GM18909 (cell line): Measurements from ENCODE around the gene KCNJ11.

ENCODE experiments used
- ATAC-seq: cut with Tn5 transposase; IDR thresholded peaks from one replicate; pipeline ENCODE4 v1.9.1; 2021; ENCODE audit warnings: mild to moderate bottlenecking; ENCODE audit not compliant: unreplicated experiment, poor library complexity

KCNJ11 gene

DNA sequence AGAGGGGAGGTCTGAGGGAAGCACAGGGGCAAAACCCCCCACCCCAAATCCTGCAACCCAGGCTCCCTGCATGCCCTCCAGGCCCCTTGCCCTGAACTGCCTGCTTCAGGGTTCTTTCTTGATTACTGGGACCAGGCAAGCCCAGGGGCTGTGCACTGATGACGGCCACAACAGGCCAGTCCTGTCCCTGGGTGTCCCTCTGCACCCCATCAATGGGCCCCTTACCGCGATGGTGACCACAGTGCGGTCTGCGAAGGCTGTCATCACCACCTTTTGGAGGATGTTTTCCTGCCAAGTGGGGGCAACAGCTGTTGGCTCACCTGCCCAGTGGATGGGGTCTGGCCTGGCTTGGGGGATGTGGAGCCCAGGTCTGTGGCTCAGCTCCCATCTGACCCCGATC lies 5.0 kb upstream of the KCNJ11 start:
- no peak for ATAC-seq

- no peak for ATAC-seq
Measured at GRCh38 chr11:17392872-17393271, 4.4 kb upstream of the KCNJ11 start.

- ATAC-seq = no peak
Measured at GRCh38 chr11:17391493-17392355, 3.3 kb upstream of the KCNJ11 start.

GRCh38 chr11:17389957-17390649 lies 1.6 kb upstream of the KCNJ11 start:
- ATAC-seq = no peak

DNA sequence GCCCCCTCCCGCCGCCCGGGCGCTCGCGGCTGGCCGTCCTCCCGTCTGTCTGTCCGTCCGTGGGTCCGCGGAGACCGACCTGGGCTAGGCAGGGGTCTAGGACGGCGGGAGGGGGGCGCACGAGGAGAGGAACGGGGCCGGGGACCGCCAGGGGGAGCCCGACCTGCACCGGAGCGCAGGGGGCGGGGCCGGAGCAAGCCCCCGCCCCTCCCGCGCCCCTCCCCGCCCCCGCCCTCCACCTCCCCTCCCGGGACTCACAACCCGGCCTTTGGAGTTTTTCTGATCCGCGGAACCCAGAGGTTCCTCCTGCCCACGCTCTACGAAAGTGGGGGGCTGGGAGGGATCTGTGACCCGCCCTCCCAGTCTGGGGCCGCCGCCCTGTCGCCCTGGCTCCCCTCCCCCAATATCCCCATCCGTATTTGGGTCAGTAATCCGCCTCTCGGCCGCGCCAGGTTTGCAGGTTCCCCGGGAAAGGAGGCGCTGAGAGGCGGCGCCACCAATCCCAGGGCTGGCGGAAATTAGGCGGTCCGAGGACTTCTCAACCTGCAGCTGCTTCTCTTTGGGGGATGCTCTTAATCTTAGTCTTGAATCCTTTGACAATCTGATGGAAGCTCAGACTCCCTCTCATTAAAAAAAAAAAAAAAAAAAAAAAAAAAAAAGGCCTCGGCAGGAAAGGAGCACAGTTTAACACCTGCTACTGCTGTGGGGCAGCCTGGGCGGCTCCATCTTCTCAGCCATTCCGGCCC lies 925 bp upstream of the KCNJ11 start:
- ATAC-seq = peak; percentile 61

DNA sequence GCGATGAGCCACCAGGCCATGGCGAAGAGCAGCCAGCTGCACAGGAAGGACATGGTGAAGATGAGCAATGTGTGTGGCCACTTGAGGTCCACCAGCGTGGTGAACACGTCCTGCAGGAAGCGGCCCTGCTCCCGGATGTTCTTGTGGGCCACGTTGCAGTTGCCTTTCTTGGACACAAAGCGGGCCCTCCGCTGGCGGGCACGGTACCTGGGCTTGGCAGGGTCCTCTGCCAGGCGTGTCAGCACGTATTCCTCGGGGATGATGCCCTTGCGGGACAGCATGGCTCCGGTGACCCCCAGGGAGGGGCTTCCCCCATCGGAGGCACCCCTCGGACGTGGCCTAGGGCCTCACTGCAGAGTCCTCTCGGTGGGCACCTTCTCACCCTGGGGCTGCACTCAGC lies 648 bp downstream of the KCNJ11 start:
- ATAC-seq = no peak

DNA sequence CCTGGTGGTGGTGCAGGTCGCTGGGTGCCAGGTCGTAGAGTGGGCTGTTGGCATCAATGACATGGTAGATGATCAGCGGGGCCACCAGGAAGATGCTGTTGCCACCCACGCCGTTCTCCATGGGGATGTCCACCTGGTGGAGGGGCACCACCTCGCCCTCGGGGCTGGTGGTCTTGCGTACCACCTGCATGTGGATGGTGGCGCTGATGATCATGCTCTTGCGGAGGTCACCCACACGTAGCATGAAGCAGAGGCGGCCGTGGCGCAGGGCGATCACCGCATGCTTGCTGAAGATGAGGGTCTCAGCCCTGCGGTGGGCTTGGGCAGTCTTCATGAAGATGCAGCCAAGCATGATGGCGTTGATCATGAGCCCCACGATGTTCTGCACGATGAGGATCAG lies 1.2 kb downstream of the KCNJ11 start:
- no peak for ATAC-seq

DNA sequence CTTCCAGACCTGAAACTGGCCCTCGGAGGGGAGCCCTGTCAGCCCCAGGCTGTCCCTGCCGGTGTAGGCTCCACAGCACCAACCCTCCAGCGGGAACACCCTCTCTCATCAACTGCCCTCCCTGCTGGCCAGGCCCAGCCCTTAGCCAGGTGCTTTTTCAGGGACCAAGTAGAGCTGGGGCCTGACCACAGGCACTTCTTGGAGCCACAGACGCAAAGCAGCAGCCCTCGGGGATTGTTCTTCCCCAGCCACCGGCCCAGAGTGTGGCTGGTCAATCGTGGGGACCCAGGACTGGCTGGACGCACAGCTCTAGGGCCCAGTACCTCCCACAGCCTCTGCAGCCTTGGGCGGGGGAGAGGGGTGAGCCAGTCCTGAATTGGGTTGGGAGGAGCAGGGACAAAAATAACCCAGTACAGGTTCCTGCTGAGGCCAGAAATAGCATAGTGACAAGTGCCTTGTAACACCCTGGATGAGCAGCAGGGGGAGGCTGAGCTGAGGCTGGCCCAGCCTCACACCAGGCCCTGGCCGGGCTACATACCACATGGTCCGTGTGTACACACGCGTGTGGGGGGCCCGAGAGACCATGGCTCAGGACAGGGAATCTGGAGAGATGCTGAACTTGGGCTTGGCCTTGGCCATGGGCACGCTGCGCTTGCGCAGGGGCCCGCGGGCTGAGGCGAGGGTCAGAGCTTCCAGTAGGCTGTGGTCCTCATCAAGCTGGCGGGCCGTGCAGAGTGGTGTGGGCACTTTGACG lies 2.0 kb downstream of the KCNJ11 start:
- peak; percentile 66 for ATAC-seq

DNA sequence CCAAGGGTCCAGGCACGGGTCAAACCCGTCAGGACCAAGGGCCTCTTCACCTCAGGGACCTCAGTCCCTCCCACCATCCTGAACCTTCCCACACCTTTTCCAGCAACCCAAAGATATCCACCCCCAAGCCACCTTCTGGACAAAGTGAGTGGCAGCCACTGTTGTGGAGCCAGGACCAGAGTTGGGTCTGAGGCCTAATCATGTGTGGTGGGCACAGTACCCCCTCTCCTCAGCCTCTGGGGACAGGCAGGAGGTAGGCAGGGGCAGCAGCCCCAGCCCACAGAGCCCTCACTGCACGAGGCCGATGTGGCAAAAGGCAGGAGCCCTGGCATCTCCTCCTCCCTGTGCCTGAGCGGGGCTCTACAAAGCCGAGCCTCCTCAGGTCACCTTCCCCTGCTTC lies 2.5 kb downstream of the KCNJ11 start:
- no peak for ATAC-seq

DNA sequence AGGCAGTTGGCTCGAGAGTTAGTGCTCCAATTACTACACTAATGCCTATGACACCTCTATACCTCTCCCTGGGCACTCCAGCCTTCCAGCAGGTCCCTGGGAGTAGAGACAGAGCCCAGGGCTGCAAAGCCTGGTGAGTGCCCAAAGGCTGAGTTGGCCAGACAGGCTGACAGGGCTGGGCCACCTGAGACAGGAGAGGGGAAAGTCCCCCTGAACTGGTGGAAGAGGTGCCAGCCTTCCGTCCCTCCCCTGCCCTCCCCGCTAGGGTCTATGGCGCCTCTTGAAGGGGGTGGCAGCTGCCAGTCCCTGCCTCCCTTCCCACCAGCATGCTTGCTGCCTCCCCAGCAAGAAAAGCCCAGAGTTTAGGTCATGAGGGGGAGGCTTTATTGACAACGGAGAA lies 3.0 kb downstream of the KCNJ11 start:
- no peak for ATAC-seq

- peak; percentile 55 for ATAC-seq
Measured at GRCh38 chr11:17384002-17384511, 4.4 kb downstream of the KCNJ11 start.

GRCh38 chr11:17383461-17383860 lies 5.0 kb downstream of the KCNJ11 start:
- no peak for ATAC-seq

- no peak for ATAC-seq
Measured at GRCh38 chr11:17382046-17382728, 6.3 kb downstream of the KCNJ11 start.

DNA sequence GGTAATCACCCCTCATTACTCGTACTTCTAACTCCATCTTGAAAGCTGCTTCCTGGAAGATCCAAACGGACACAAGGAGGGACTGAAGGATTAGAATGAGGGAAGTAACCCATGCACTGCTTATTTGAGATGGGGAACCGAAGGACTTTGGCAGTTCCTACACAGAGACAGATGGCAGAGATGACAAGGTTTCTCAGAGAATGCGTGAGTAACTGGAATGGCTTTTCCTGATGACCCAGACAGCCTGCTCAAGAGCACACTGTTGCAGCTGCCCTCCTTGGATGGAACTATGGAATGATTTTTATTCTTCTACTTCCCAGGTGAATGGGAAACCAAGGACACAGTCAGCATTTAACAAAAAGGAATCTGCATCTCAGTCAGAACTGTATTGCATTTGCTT lies 7.3 kb downstream of the KCNJ11 start:
- ATAC-seq = no peak

GRCh38 chr11:17379383-17380180 lies 8.9 kb downstream of the KCNJ11 start:
- ATAC-seq = no peak

DNA sequence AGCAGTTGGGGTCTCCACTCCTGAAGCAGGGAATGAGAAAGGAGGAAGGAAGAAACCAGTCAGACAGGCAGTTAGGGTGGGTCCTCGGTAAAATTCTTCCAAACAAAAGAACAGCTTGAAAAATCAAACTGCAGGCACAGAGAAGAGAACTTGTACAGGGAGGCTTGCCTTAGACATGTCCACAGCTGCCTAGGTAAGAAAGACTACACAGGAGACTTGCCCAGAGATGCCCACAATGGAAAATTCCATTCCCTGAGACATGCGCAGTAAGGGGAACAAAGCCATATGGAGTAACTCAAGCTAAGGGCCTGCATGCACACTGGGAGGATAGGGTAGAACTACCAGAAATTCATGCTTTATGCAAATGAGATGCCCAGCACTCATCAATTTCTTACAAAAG lies 9.8 kb downstream of the KCNJ11 start:
- ATAC-seq = no peak

- no peak for ATAC-seq
Measured at GRCh38 chr11:17376493-17376892, 12.0 kb downstream of the KCNJ11 start.

GRCh38 chr11:17375547-17375946 lies 12.9 kb downstream of the KCNJ11 start:
- ATAC-seq = no peak

DNA sequence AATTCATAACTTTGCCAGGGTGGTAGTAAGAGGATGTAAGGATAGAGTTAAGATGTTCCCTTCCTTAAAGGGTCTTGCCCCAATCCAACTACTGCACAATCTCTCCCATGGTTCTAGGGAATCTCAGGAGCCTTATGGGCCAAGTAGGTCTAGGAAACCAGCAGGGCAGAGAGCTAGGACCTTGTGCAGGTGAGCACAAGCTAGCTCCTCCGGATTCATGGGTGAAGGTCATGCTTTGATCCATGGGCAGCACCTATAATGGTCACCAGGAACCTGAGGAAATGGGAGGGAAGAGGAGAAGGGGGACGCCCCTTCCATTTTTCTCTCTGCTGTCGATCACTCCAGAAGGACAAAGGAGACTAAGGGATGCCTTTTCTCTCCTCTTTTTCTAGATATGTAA lies 16.8 kb downstream of the KCNJ11 start:
- no peak for ATAC-seq
